ENCODE measurements around the gene DUS3L.
"Not testable (repeated sequence)": the region's sequence is repeated elsewhere in the genome, so short reads cannot be mapped to it uniquely, and the experiment has no call there.

DUS3L gene

DNA sequence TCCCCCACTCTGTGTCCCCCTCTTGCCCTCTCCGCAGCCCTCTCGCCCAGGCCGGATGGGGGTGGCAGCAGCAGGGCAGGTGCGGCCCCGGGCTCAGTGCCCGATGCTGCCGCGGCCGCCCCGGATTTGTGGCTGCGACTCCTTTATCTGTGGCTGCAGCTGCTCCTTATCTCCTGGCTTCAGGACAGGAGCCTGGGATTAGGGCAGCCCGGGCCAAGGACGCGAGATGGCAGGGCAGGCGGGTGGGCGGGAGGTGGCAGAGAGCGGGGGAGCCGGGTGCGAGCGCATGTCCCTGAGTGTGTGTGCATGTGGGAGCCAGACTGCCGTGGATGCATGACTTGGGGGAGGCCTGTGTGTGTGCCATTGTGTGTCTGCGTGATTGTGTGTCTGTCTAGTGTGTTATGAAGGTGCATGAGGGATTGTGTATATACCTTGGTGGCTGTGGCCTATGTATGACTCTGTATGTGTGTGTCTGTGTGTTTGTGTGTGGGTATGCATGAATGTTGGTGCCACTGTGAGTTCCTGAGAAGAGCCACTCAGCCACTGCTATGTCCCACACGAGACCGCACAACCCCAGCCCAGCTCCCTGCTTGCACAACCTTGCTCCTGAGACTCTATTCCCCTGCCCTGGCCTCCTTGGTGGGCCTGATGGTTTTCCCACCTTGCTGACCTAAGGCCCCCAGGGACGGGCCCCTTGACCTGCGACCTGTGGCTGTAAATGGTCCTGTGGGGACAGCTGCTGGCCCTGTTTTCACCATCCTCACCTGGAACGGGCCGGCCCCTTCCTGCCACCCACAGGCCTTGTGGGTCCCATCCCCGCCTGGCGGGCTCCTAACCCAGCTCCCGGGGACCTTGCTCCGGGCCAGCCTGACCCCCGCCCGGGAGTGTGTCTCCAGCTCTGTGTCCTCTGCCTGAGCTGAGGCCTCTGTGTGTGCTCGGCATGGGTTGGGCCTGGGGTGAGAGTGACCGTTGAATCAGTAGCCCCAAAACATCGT is 8.6 kb upstream of the DUS3L start:
- DNase-seq, result no peak

DNA sequence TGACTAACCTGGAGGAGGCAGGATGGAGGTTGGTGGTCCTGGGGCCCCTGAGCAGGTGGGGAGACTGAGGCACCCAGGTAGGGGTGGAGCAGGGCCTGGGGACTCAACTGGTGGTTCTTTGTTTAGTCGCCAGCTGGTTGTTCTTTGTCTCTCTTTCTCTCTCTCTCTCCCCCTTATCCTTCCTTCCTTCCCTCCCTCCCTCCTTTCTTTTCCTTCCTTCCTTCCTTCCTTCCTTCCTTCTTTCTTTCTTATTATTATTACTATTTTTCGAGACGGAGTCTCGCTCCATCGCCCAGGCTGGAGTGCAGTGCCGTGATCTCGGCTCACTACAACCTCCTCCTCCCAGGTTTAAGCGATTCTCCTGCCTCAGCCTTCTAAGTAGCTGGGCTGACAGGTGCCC is 7.3 kb upstream of the DUS3L start:
- no peak for DNase-seq

DNA sequence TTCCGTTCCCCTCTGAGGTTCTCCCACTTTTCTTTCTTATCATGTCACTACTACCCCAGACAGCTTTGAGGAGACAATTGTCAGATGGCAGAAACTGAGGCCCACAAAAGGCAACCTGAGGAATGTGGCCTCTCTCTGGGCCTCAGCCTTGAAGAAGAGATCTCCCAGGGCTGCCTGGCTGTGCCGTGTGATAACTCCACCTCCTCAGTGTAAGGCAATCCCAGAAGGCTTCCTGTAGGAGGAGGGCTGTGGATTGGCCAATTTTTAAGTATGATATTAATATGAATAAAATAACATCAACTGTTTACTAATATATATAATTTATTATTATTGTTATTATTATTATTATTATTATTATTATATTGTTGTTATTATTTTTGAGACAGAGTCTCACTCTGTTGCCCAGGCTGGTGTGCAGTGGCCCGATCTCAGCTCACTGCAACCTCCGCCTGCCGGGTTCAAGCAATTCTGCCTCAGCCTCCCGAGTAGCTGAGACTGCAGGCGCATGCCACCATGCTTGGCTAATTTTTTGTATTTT is 4.5 kb upstream of the DUS3L start:
- no peak for DNase-seq

DNA sequence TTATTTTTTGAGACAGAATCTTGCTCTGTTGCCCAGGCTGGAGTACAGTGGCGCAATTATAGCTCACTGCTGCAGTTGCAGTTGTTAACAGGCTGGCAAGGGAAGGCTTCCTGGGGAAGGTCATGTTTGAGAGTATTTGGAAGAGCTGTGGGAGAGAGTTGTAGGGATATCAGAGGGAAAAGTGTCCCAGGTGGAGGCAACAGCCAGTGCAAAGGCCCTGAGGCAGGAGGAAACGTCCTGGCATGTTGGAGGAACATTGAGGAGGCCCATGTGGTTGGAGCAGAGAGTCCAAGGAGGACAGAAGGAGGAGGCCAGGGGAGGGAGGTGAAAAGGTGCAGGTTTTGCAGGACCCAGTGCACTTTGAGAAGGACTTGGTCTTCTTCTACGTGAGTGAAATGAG is 2.2 kb upstream of the DUS3L start:
- DNase-seq, result no peak

DNA sequence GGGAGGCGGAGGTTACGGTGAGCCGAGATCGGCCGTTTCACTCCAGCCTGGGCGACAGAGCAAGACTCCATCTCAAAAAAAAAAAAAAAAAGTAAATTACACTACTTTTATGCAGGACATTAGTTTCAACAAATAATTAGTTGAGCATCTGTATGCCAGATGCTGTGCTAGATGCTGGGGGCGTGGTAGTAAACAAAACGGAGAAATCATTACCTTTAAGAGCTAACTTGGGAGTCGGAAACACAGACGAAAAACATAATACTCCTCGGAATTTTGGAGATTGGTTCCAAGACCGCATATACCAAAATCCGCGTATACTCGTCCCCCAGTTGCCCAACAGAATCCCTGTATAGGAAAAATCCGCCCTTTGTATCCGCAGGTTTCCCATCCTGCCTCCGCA is 1.3 kb upstream of the DUS3L start:
- no peak for DNase-seq

DNA sequence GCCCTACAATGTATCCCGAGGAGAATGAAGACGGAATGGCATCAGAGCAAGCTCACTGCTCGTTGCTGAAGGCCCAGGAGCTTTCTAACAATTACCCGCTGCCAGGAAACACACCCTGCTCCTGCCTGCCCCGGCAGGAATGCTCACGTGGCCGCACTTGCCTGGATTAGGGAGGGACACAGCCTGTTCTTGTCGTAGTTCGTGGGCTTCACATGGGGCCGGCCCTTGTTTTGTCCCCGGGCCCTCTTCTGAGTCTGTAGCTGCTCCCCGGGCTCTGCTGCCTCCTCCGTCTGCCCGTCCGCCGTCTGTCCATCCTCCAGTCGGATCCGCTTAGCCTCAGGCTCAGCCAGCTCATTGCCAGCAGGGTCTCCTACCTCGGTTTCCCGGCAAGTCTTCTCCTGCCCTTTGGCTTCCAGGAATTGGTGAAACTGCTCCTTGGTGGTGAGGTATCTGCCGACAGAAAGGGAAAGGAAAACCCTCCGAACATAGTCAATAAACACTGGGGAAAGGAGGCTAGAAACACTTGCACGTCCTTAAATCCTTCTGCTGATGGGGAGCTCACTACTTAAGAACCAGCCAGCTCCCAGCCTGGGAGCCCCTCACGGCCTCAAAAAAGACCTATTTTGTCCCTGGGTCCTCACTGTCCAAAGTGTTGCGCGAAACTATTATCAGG is 941 bp downstream of the DUS3L start:
- no peak for DNase-seq

DNA sequence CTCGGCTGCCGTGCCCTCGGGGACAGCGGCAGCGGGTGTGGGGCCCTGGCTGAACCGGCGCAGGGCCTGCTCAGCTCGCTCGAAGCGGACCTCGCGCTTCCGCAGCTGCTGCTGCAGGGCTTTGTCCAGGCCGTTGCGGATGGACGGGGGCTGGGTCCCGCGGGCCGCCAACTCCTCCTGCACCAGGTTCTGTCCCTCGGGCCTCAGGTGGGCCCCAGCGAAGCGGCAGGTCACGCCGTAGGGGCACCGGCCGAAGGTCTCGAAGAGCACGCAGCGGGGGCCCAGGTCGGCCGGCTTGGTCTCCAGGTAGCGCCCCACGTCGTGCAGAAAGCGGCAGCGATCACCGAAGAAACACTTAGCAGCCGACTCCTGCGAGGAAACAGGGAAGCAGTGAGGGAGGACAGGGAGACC is 1.6 kb downstream of the DUS3L start:
- DNase-seq, result no peak

DNA sequence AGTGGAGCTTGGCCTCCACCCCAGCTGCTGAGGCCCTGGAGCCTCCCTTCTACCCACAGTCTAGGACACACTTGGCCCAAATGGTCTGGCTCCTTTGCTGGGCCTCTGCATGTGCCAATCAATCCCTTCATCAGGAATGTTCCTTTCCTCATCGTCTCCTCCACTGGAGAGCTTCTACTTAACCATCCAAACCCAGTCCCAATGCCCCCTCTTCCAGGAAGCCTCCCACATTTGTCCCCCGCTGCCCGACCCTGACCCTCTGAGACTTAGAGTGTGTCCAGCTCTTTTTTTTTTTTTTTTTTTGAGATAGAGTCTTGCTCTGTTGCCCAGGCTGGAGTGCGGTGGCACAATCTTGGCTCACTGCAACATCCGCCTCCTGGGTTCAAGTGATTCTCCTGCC is 2.5 kb downstream of the DUS3L start:
- no peak for DNase-seq

DNA sequence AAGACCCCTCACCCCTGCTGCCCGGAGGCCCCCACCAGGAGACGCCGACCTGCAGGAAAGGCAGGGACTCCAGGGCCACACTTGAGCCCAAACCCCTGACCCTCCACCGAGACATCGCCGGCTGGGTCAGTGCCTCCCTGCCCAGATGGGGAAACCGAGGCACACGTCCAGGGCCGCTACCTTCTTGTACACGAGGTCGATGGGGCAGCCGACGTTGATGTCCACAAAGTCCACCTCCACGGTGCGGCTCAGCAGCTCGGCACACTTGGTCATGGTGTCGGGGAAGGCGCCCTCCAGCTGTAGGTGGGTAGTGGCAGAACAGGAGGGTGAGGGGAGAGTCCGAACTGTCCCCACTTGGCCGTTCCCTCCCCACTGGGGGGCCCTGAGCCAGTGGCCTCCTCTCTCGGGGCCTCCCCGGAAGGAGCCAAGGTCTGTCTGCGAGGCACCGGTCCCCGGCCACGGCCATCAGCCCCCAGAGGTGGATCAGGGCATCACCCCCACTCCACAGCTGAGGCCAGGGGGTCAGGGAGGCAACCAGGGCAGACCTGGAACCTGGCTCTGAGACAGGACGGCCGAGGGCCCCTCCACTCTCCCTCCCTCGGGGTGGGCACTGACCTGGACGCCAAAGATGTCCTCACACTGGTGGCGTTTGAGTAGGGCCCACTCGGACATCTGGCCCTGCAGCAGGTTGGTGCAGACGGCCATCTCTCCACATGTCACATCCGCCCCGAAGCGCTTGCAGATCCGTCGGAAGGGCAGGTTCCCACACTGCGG is 3.4 kb downstream of the DUS3L start:
- DNase-seq, result no peak

DNA sequence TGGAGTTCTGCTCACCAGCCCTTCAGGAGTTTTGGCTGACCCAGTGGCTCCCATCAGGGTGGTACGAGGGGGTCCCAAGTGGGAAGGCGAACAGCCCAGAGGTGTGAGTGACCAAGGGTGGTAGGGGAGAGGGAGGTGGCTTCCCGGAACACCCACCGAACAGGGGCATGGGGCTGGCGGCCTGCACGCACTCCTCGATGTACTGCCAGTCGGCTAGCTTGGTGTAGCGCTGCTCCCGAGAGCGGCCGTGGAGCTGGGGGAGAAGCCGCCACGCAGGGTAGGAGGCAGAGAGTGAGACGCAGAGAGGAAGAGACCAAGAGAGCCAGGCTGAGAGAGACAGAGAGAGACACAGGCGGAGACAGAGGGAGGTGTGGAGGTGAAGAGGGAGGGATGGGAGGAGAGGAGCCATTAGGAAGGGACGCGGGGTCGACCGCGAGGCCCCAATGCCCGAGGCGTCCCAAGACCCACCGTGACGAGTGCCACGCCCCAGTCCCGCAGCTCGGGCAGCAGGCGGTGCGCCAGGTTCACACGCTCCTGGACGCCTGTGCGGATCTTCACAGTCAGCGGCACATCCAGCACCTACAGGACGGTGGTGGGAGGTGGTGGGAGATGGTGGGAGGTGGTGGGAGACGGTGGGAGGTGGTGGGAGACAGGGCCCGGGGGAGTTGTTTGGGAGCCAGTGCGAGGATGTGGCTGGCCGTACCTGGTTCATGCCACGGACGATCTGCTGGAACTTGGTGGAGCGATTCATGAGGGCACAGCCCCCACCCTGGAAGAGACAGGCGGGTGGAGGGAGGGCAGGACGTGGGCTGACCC is 4.2 kb downstream of the DUS3L start:
- no peak for DNase-seq

DNA sequence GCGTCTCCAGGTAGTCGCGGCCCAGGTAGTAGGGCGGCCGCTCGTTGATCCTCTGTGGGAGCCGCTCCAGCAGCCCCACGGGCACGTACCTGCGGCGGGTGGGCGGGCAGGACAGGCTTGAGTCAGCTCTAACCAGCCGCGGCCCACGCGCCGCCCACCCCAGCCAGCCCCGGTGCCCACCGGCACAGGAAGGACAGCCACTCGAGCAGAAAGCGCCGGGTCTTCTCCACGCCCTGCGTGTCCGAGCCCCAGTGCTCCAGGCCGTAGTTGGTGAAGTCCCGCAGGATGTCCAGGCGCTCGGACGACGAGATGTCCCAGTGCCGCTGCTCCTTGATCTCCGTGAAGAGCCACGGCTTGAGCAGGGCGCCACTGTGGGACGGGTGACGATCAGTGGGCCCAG is 5.5 kb downstream of the DUS3L start:
- DNase-seq, result no peak

DNA sequence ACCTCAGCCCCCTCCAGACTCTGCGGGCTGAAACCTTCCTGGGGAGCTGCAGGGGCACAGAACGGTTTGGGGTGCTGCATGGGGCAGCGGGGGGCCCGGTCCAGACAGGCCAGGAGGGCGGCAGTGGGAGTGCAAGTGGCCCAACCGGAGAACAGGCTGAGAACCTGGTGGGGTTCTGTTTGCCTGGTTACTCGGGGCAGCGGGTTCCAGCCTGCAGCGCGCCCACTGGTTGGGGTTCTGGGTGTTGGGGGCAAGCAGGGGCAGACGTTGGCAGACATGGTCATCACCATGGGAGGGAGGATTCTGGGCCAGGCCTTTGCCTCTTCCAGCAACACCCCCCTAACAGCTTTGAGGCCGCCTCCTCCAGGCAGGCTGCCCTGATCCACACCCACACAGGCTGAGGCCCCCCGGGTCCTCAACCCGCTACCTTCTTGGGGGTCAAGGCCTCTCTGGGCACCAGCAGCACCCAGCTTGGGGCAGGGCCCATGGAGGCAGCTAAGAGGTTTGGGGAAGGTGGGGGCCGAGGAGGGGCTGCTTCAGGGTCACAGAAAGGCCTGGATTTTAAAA is 6.3 kb downstream of the DUS3L start, which contains the start of gene PRR22:
PRR22 (minus strand) TSS at position 166 of the 567 bp plus-strand sequence; CDS start at position 80, 86 bp downstream.
- DNase-seq, result no peak

DNA sequence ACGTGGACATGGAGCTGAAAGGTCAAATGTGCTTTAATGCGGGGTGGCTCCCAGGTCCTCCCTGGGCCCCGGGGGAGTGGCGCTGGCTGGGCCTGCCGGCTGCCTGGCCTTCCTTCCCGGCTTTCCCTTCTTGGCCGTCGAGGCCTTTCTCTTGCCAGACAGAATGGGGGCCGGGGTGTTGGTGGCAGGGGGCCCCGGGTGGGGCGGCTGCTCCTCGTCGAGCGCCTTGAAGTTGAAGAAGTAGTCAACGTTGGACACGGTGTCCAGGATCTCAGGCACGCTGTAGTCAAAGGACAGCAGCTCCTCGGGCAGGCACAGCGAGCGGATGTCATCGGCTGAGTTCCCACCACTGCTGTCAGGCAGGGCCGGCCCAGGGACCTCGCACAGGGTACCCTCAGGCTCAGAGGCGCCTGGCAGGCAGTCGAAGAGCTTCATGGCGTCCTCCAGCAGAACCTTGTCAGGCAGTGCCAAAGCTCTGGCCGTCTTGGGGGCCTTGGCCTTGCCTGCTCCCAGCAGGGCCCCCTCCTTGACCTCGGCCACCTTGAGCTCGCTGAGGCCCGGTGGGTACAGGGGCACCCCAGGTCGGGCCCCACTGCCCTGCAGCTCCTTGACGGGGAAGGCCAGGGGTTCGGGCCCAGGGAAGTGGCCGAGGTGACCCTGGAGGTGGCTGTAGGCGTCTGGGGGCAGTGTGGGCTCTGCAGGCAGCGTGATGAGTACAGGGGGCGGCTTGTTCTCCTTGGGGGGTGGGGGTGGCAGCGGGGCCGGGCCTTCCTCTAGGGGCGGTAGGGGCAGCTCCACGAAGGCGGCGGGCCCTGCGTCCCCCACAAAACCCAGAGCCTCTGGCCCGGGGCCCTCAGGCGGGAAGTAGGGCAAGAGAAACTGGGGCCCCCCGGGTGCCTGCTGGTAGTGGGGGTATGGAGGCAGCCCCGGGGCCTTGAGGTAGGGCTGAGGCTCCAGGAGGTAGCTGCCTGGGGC is 7.7 kb downstream of the DUS3L start:
- DNase-seq, result no peak

DNA sequence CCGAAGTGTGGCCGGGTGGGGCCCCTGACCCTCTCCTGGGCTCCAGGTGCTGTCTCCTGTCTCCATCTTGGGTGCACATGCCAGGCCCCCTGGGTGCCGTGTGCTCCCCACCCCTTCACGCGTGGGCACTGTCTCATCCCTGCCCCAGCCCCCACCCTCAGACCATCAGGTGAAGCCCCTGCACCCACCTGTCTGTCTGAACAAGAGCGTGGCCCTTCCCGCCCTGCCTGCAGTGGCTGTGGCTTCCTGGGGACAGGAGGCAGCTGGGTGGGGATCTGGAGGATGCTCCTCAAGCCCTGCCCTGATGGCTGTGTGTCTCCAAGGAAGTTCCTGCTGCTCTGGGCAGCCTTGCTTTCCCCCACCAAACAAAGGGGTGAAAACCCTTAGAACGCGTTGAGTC is 8.6 kb downstream of the DUS3L start:
- DNase-seq, result no peak

DNA sequence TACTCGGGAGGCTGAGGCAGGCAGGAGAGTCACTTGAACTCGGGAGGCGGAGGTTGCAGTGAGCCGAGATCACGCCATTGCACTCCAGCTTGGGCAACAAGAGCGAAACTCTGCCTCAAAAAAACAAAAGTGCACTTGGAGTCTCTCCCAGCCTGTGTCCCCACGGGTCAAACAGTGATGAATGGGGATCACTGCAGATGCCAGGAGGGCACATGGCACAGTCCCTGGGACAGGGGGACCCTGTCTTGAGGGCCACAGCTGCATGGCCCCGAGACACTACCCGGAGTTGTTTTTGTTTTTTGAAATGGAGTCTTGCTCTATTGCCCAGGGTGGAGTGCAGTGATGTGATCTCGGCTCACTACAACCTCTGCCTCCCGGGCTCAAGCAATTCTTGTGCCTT is 10.0 kb downstream of the DUS3L start:
- DNase-seq, result not testable (repeated sequence)

DNA sequence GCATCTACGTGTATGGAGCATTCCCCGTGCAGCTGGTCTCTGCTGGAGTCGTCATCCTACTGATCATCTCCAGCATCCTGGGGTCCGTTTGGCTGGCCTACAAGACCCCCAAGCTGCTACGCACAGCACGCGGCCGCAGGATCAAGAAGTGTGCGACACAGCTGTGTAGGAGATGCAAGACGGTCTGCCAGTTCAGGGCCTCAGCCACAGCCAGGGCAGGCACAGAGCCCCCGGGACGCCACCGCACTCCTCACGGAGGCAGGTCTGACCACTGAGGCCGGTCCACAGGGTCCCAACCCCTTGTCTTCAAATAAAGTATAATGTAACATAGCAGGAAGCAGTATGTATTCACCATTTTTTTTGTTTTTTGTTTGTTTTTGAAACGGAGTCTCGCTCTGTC is 12.6 kb downstream of the DUS3L start:
- DNase-seq, result no peak

DNA sequence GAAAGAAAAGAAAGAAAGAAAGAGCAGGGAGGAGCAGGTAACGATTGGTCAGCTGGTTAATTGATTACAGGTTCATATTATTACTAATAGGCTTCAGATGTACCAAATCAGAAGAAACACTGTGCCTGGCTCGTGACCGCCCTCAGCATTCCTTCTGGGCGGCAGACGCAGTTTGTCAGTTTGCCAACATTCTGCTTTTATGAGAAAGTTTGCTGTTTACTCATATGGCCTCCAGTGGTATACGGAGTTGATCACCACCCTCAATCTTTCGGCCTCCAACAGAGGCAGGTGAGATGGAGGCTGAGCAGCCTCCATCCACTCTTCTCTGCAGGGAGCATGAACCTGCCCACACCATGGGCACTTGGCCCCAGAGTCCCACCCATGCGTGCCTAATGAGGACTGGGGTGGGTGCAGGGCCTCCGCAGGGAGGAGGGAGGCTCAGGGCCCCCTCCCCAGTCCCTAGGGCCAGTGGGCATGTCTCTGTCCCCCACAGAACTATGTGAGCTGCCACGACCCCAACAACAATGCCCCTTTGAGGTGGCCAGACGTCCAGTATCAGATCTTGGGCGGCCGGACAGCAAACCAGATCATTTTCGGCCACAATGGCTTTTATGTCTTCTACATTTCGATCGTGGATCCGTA is 15.2 kb downstream of the DUS3L start:
- no peak for DNase-seq

DNA sequence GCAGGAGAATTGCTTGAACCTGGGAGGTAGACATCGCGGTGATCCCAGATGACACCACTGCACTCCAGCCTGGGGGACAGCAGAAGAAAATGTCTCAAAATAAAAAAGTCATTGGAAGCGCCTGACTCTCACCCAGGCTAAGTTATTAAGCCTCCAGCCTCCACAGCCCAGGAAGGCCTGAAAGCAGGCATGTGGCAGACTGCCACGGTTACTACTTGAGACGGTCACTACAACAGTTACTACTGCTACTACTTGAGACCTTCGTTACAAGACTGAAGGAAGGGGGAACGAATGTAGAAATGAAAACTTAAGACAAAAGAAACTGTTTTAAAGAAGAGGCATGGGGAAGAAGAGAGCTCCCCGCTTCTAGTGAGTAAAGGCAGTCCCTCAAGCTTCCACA is 16.0 kb downstream of the DUS3L start:
- DNase-seq, result no peak

DNA sequence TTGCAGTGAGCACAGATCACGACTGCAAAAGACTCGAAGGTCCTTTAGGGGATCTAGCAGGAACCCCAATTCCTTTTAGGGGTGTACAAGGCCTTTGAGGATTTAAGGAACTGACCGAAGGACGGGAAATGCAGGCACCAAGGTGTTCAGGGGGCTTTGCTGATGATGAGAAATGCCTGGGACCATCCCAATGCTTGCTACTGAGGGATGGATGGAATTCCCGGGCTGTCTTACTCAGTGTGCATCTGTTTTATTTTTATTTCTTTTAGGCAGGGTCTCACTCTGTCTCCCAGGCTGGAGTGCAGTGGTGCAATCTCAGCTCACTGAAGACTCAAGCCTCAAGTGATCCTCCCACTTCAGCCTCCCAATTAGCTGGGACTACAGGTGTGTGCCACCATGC is 17.7 kb downstream of the DUS3L start:
- no peak for DNase-seq

DNA sequence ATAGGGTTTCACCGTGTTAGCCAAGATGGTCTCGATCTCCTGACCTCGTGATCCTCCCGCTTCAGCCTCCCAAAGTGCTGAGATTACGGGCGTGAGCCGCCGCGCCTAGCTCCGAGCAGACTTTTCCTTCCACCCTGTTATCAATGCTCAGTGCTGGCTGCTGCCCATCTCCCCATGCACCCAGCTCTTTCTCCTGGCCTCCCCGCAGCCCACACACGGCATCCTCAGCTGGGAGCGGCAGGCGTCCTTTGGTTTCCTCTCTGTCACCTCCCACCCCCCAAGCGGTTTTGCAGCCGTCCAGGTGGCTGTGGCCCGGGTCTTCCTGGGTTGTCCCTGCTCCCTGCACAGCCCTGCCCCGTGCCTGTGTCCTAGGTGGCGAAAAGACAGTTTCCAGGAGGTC is 18.5 kb downstream of the DUS3L start:
- no peak for DNase-seq
